Activated T-helper 17 cell treated with anti-CD3 and anti-CD28 coated beads, Interleukin-2, amount 50 U/mL, for 72 hours (primary cell): Measurements from ENCODE around the gene AKT3. TPM values are rescaled to one million over a fixed set of nuclear protein-coding genes. Genes with fewer than 3 reads are reported as not detected.

Source experiments
- ATAC-seq: fragments of 150-1000 bp; cut with Tn5 transposase; replicated peaks from 2 replicates; pipeline ENCODE4 v1.10.0; 2021; ENCODE audit warnings: mild to moderate bottlenecking, moderate library complexity
- H3K27ac Mint-ChIP-seq: one replicate; pipeline ENCODE4 v1.8.0; 2022; ENCODE audit warnings: mixed read lengths
- H3K27me3 Mint-ChIP-seq: one replicate; pipeline ENCODE4 v1.8.0; 2022; ENCODE audit warnings: mixed read lengths
- H3K36me3 Mint-ChIP-seq: one replicate; pipeline ENCODE4 v1.8.0; 2022; ENCODE audit warnings: low read depth, mild to moderate bottlenecking, mixed read lengths
- H3K4me1 Mint-ChIP-seq: one replicate; pipeline ENCODE4 v1.8.0; 2022; ENCODE audit warnings: mixed read lengths
- H3K4me3 Mint-ChIP-seq: one replicate; pipeline ENCODE4 v1.8.0; 2022; ENCODE audit warnings: mild to moderate bottlenecking, mixed read lengths
- H3K9me3 Mint-ChIP-seq: one replicate; pipeline ENCODE4 v1.8.0; 2022; ENCODE audit warnings: mixed read lengths
- total RNA-seq, 2 donors: library from RNA; stranded (reverse); gene quantifications; one replicate each; pipeline ENCODE4 v1.2.3, GENCODE V29; 2022

The AKT3 gene
- total RNA-seq, 2 donors from 2014 or later: 32.2 to 53.2 TPM

GRCh38 chr1:243535014-243535413, 315.0 kb downstream of the AKT3 start:
- Mint-ChIP-seq H3K4me1 (peaks cover 8% of the 10 kb centered on the region), H3K36me3 (peaks cover 30% of the 10 kb centered on the region), H3K27me3 (no peaks in the 10 kb centered on the region), H3K9me3 (peaks cover 6% of the 10 kb centered on the region), H3K4me3 (no peak overlapping the region), H3K27ac (no peak overlapping the region)
- no peak for ATAC-seq

DNA sequence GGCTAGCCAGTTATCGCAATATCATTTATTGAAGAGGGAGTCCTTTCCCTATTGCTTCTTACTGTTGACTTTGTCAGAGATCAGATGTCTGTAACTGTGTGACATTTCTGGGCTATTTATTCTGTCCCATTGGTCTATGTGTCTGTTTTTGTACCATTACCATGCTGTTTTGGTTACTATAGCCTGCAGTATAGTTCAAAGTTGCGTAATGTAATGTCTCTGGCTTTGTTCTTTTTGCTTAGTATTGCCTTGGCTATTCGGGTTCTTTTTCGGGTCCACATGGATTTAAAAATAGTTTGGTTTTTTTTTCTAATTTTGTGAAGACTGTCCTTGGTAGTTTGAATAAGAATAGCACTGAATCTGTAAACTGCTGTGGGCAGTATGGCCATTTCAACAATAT, 320.5 kb downstream of the AKT3 start:
- Mint-ChIP-seq H3K36me3 (peaks cover 28% of the 10 kb centered on the region), H3K4me3 (no peak overlapping the region), H3K9me3 (peaks cover 3% of the 10 kb centered on the region), H3K4me1 (peaks cover 14% of the 10 kb centered on the region), H3K27ac (no peak overlapping the region), H3K27me3 (no peaks in the 10 kb centered on the region)
- ATAC-seq: no peak

GRCh38 chr1:243528459-243529121, 321.5 kb downstream of the AKT3 start:
- Mint-ChIP-seq H3K36me3 (peaks cover 30% of the 10 kb centered on the region), H3K4me1 (peaks cover 14% of the 10 kb centered on the region), H3K27ac (no peak overlapping the region), H3K27me3 (no peaks in the 10 kb centered on the region), H3K4me3 (no peak overlapping the region), H3K9me3 (peaks cover 3% of the 10 kb centered on the region)
- peak; percentile 42 for ATAC-seq

GRCh38 chr1:243526180-243526579, 323.9 kb downstream of the AKT3 start:
- peaks cover 24% of the 10 kb centered on the region for H3K36me3 Mint-ChIP-seq
- H3K9me3 Mint-ChIP-seq: peaks cover 3% of the 10 kb centered on the region
- no peaks in the 10 kb centered on the region for H3K27me3 Mint-ChIP-seq
- H3K27ac Mint-ChIP-seq: no peak overlapping the region
- ATAC-seq: no peak
- peaks cover 14% of the 10 kb centered on the region for H3K4me1 Mint-ChIP-seq
- H3K4me3 Mint-ChIP-seq: no peak overlapping the region

GRCh38 chr1:243525085-243525487, 325.0 kb downstream of the AKT3 start:
- no peaks in the 10 kb centered on the region for H3K27me3 Mint-ChIP-seq
- no peaks in the 10 kb centered on the region for H3K9me3 Mint-ChIP-seq
- no peak for ATAC-seq
- H3K4me3 Mint-ChIP-seq: no peak overlapping the region
- H3K27ac Mint-ChIP-seq: peak overlapping the region; percentile 47
- H3K36me3 Mint-ChIP-seq: peaks cover 23% of the 10 kb centered on the region
- H3K4me1 Mint-ChIP-seq: peaks cover 9% of the 10 kb centered on the region

DNA sequence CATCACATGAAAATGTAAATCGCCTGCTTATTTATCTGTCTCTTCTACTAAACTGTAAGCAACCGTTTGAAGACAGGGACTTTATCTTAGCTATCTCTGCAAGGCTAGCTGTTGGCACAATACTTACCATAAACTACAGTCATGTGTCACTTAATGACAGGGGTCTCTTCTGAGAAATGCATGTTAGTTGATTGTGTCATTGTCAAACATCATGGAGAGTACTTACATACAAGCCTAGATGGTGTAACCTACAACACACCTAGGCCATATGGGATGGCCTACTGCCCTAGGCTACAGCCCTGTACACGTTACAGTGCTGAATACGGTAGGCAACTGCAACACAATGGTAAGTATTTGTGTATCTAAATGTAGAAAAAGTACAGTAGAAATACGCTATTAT, 326.3 kb downstream of the AKT3 start:
- Mint-ChIP-seq H3K9me3 (no peaks in the 10 kb centered on the region), H3K36me3 (peaks cover 17% of the 10 kb centered on the region), H3K27ac (no peak overlapping the region), H3K27me3 (no peaks in the 10 kb centered on the region), H3K4me3 (no peak overlapping the region), H3K4me1 (peaks cover 9% of the 10 kb centered on the region)
- no peak for ATAC-seq

DNA sequence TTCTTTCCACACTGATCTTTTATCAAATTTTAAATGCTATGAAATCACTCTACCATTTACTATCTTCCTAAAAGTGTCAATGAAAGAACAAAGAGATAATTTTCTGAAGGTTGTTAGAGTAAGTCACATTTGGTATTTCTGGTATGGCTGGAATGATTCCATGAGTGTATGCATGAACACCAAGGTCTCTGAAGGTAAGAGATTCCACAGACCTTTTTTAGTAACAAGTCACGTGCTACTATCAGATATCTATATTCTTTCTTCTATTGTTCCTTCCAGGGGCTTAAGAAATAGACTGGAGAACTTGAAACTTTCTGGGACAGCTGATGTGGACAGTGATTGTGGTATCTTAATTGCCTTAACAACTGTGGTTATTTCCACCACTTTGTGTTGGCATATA, 329.2 kb downstream of the AKT3 start:
- H3K36me3 Mint-ChIP-seq: peaks cover 21% of the 10 kb centered on the region
- H3K4me1 Mint-ChIP-seq: peaks cover 9% of the 10 kb centered on the region
- no peak overlapping the region for H3K27ac Mint-ChIP-seq
- no peak for ATAC-seq
- H3K4me3 Mint-ChIP-seq: no peak overlapping the region
- no peaks in the 10 kb centered on the region for H3K9me3 Mint-ChIP-seq
- H3K27me3 Mint-ChIP-seq: no peaks in the 10 kb centered on the region

GRCh38 chr1:243514927-243515326, 335.1 kb downstream of the AKT3 start:
- H3K4me3 Mint-ChIP-seq: no peak overlapping the region

DNA sequence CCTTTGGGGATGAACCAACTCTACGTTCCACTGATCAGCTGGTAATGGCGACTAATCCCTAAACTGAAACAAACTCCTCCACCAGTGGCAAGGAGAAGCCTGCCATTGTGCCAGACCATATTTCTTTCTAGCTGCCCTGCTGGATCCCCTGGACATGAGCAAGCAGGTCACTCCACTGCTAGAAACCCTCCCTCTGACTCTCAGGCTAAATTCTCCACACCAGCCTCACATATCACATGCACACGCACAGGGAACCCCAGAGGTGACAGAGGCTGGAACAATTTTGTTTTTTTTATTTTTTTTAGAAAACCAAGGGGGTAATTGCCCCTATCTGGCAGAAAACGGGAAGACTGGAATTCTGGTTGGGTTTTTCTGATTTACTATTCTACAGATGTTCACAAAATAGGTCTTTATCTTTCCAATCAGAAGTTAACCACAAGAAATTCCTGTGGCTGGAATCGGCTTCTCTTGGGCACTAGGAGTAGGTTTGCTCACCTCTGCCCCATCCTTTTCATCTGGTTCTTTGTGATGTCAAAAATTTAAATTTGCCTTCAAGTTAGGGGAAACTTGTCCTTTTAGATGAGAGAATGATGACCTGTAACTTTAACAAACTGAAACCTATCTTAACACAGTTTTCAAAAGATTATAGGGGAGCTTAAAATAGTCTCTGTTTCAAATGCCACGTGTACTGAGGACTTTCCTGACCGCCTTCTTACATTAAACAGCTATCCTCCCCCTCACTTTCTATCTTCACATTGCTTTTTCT, 336.1 kb downstream of the AKT3 start:
- H3K27ac Mint-ChIP-seq: peak overlapping the region; percentile 65
- peaks cover 7% of the 10 kb centered on the region for H3K4me1 Mint-ChIP-seq
- peaks cover 45% of the 10 kb centered on the region for H3K36me3 Mint-ChIP-seq
- peak; percentile 73 for ATAC-seq
- no peaks in the 10 kb centered on the region for H3K9me3 Mint-ChIP-seq
- no peaks in the 10 kb centered on the region for H3K27me3 Mint-ChIP-seq
- H3K4me3 Mint-ChIP-seq: peak overlapping the region; percentile 38

More at GRCh38 chr1:243514927-243515326, 335.1 kb downstream of the AKT3 start:
- Mint-ChIP-seq H3K4me1 (peaks cover 7% of the 10 kb centered on the region), H3K9me3 (no peaks in the 10 kb centered on the region), H3K36me3 (peaks cover 41% of the 10 kb centered on the region), H3K27me3 (no peaks in the 10 kb centered on the region), H3K27ac (peak overlapping the region; percentile 65)
- ATAC-seq: peak; percentile 52

DNA sequence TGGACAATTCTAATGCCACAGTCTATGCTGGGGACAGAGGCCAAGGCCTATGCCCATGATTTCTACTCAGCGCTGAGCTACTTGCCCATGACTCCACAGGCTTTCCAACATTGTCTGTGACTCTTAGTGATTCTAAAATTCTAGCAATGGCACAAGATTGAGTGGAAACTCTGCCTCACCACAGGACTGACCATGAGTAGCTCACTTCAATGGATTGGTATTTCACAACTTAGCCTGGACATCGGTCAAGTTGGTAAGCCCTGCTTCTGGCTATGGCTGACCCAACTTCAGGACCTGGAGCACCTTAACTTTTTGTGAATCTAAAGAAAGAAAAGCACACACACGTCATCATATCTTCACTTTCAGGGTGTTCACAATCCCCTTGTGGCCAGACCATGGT, 339.1 kb downstream of the AKT3 start:
- Mint-ChIP-seq H3K4me1 (peaks cover 7% of the 10 kb centered on the region), H3K36me3 (peaks cover 54% of the 10 kb centered on the region), H3K4me3 (no peak overlapping the region), H3K27ac (no peak overlapping the region), H3K9me3 (no peaks in the 10 kb centered on the region), H3K27me3 (no peaks in the 10 kb centered on the region)
- ATAC-seq: no peak

- no peaks in the 10 kb centered on the region for H3K27me3 Mint-ChIP-seq
- H3K4me3 Mint-ChIP-seq: no peak overlapping the region
- H3K27ac Mint-ChIP-seq: no peak overlapping the region
- H3K4me1 Mint-ChIP-seq: no peaks in the 10 kb centered on the region
- no peaks in the 10 kb centered on the region for H3K9me3 Mint-ChIP-seq
- peaks cover 64% of the 10 kb centered on the region for H3K36me3 Mint-ChIP-seq
- ATAC-seq: no peak
Observed at GRCh38 chr1:243508943-243509342, 341.1 kb downstream of the AKT3 start.

GRCh38 chr1:243508303-243508713, 341.7 kb downstream of the AKT3 start:
- H3K36me3 Mint-ChIP-seq: peaks cover 71% of the 10 kb centered on the region
- H3K27me3 Mint-ChIP-seq: no peaks in the 10 kb centered on the region
- no peak overlapping the region for H3K4me3 Mint-ChIP-seq
- H3K9me3 Mint-ChIP-seq: no peaks in the 10 kb centered on the region
- ATAC-seq: no peak
- H3K27ac Mint-ChIP-seq: no peak overlapping the region
- no peaks in the 10 kb centered on the region for H3K4me1 Mint-ChIP-seq

GRCh38 chr1:243507672-243508302, 342.3 kb downstream of the AKT3 start:
- H3K9me3 Mint-ChIP-seq: no peaks in the 10 kb centered on the region
- ATAC-seq: no peak
- no peak overlapping the region for H3K27ac Mint-ChIP-seq
- no peak overlapping the region for H3K4me3 Mint-ChIP-seq
- H3K27me3 Mint-ChIP-seq: no peaks in the 10 kb centered on the region
- H3K36me3 Mint-ChIP-seq: peaks cover 72% of the 10 kb centered on the region
- no peaks in the 10 kb centered on the region for H3K4me1 Mint-ChIP-seq

- no peak overlapping the region for H3K4me3 Mint-ChIP-seq
Observed at GRCh38 chr1:243507001-243507671, 342.9 kb downstream of the AKT3 start.

More at GRCh38 chr1:243507001-243507671, 342.9 kb downstream of the AKT3 start:
- no peak for ATAC-seq
- no peaks in the 10 kb centered on the region for H3K27me3 Mint-ChIP-seq
- H3K27ac Mint-ChIP-seq: peak overlapping the region; percentile 64
- peaks cover 72% of the 10 kb centered on the region for H3K36me3 Mint-ChIP-seq
- H3K9me3 Mint-ChIP-seq: no peaks in the 10 kb centered on the region
- no peaks in the 10 kb centered on the region for H3K4me1 Mint-ChIP-seq
